Peyer's patch (tissue), 4 donors: Measurements from ENCODE around the gene RUNX1.

Source experiments
- POLR2A ChIP-seq, 2 donors: fragments of 450-650 bp; IDR thresholded peaks; one replicate each; pipeline ENCODE4 v1.5.1; 2017; ENCODE audit warnings: antibody characterized with exemption in 2 of 2, mild to moderate bottlenecking in 2 of 2, moderate library complexity in 2 of 2
- TF ChIP-seq, protein P1 (sequence below), 6 experiments: fragments of 450-650 bp in 4 of 6; fragments of 200-600 bp in 2 of 6; sonication (generic) in 1 of 6; IDR thresholded peaks; one replicate each; pipeline ENCODE4 v1.5.1; 2017 to 2019; ENCODE audit warnings: antibody characterized with exemption in 6 of 6, mild to moderate bottlenecking in 3 of 6, moderate library complexity in 1 of 6

DNA sequence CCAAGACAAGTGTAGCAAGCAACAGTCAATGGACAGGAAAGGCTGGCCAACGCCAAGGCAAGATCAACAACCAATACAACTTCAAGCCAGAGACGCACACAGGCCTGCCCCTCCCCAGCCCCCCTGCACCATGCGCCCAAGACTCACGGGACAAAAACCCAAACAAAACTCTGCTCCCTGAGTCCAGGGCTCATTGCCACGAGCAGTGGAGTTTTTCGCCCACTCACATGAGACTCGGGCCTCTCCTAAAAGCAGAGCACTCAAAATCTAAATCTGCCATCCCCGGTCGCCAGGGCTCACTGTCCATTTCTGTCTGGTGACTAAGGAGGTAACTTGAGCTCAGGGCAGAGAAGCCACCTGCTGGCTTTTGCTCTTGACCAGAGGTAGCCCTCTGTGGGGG, 205.5 kb downstream of the RUNX1 start:
- TF ChIP-seq, protein P1, sequence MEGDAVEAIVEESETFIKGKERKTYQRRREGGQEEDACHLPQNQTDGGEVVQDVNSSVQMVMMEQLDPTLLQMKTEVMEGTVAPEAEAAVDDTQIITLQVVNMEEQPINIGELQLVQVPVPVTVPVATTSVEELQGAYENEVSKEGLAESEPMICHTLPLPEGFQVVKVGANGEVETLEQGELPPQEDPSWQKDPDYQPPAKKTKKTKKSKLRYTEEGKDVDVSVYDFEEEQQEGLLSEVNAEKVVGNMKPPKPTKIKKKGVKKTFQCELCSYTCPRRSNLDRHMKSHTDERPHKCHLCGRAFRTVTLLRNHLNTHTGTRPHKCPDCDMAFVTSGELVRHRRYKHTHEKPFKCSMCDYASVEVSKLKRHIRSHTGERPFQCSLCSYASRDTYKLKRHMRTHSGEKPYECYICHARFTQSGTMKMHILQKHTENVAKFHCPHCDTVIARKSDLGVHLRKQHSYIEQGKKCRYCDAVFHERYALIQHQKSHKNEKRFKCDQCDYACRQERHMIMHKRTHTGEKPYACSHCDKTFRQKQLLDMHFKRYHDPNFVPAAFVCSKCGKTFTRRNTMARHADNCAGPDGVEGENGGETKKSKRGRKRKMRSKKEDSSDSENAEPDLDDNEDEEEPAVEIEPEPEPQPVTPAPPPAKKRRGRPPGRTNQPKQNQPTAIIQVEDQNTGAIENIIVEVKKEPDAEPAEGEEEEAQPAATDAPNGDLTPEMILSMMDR (IDR thresholded peaks at IDR 0.05) = no peak
- no peak for TF ChIP-seq POLR2A (IDR thresholded peaks at IDR 0.05)
